DMS153 treated with DMSO at 0.1 percent for 48 hours (cell line): ENCODE measurements around the gene ERC2.

Experiments
- DNase-seq: peaks from one replicate; lab custom pipeline; 2025; ENCODE audit not compliant: unreplicated experiment; lab: John Stamatoyannopoulos, UW

ERC2 gene

DNA sequence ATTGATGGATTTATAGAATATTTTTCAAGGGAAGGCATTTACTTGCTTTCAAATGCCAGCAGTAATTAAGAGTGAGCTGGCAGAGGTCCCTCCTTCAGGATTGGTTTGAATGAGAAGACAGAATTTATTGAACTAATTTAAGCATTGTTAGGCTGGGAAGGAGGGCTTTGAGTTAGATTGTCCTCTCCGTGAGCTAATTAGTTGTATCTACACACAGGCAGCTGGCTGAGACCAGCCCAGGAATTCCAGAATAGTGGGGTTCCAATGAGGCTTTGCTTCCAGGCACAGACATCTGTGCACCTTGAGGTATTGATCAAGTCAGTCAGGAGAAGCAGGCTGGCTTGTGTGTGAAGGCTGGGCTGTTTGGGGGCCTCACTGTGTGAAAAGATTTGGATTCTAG lies 857.1 kb downstream of the ERC2 start:
- no peak for DNase-seq

DNA sequence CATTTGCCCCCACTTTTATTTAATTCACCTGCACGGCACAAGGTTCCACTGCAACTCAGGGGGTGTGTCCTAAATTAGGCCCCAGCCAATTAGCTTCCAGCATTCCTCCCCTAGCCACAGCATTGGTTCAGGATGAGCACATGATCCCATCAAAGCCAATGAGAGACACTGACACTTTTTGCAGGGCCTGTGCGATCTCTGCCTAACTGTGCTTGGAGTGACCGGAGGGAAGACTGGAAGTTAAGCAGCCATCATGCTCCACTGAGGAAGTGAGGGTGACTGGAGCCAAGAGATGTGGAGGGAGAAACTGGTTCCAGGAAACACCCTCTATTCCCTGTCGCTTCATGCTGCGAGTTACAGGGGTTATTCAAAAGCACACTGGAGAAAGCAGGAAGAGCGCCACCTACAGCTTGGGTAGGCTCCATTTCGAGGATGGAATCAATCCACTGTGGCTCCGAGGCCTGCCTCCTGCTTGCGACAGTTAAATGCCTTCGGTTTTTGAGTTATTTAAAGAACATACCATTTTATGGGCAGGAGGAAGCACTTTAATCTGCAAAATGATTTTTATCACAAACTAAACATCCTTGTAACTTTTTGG lies 858.9 kb downstream of the ERC2 start:
- no peak for DNase-seq

GRCh38 chr3:55608301-55608937 lies 859.8 kb downstream of the ERC2 start:
- no peak for DNase-seq

DNA sequence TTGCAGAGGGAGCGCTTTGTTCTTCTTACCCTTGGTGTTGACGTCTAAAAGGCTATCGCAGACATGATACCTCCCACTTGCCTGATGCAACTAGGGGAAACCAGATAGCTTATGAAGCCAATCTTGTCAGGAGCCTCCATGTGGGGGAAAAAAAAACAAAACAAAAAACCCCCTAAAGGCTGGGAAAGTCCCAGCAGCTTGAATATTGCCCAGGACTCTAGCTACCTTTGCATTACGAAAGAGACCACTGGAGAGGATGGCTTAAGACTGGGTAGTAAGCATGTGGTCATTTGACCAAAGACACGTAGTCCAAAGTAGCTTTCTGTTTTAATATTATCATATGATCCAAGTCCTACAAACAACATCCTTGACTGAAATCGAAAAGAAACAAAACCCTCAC lies 860.4 kb downstream of the ERC2 start:
- DNase-seq: no peak

GRCh38 chr3:55607175-55607574 lies 861.1 kb downstream of the ERC2 start:
- DNase-seq: no peak

- DNase-seq: no peak
Measured at GRCh38 chr3:55605443-55606236, 862.6 kb downstream of the ERC2 start.

DNA sequence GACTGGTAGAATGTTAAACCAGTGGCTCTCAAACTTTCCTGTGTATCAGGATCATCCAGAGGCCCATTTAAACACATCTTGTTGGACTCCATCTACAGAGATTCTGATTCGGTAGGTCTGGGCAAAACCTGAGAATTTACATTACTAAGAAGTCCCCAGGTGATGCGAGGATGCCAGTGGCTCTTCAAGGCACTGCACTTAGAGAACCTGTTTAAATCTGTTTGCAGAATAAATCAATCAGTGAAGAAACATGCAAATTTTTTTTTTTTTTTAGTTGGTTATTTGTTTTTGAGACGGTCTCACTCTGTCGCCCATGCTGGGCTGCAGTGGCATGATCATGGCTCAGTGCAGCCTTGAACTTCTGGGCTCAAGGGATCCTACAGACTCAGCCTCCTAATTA lies 863.4 kb downstream of the ERC2 start:
- no peak for DNase-seq

DNA sequence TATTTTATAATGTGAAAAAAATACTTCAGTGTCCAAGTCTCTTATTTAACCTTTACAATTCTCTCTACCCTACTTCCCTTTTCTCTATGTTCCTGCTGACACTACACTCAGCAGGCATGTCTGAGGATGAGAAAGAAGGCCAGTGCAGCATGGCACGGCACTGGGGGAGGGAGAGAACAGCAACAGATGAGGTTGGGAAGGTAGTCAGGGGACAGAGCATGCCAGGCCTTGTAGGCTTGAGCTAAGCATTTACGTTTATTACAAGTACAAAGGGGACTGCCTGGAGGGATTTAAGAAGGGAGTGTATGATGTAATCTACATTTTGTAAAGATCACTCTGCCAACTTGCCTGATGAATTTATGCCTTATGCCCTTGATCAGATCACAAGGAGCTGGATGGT lies 863.9 kb downstream of the ERC2 start:
- no peak for DNase-seq

DNA sequence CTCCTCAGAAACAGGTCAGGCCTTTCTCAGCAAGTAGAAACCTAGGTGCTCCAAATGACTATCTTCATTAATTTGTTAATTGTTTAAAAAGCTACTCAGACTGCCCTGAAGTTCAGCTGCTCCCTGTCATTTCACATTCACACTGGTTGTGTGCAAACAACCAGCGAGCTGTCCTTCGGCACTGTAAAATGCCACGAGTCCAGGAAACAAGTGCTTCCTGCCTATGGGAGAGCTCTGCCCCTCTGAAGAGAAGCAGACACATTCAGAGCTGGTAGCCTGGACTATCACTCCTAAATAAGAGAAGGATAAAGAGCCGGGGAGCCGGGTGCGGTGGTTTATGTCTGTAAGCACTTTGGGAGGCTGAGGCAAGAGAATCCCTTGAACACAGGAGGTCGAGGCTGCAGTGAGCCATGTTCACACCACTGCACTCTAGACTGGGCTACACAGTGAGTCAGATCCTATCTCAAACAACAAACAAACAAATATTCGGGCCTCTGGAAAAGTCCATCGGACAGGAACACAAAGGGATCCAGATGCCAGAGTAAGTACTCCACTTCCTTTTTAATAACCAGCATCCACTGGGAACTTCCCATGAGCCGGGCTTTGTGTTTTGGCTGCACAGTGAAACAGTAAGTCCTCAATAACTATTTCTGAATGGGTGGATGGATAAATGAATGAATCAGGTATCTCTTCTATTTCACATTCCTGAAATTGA lies 866.7 kb downstream of the ERC2 start:
- no peak for DNase-seq

GRCh38 chr3:55598224-55598623 lies 870.0 kb downstream of the ERC2 start:
- no peak for DNase-seq

DNA sequence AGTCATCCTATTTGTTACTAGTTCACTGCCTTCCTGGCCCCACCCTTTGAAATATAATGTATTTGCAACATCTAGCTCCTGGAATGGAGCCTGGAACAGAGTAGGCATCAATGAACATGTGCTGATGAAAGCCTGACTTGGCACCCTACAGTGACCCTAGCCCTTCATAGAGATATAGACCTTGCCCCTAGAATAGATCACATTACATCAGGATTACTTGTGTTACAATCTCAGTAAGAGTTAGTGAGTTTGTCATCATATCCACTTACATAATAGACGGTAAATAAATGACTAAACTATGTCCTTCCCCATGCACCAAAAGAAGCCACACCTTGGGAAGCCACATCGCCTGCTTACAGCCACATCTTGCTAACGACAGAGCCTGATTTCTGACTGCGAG lies 870.6 kb downstream of the ERC2 start:
- no peak for DNase-seq

DNA sequence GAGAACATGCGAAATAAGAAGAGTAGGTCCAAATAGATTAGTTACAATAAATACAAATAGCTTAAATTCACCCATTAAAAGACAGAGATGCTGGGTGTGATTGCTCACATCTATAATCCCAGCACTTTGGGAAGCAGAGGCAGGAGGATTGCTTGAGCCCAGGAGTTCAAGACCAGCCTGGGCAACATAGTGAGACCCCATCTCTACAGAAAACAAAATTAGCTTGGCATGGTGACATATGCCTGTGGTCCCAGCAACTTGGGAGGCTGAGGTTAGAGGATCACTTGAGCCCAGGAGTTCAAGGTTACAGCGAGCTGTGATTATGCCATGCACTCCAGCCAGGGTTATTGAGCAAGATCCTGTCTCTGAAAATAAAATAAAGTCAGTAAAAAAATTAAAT lies 872.1 kb downstream of the ERC2 start:
- DNase-seq: no peak

GRCh38 chr3:55595420-55595819 lies 872.8 kb downstream of the ERC2 start:
- no peak for DNase-seq

- DNase-seq: no peak
Measured at GRCh38 chr3:55592572-55592971, 875.7 kb downstream of the ERC2 start.

GRCh38 chr3:55591888-55592287 lies 876.4 kb downstream of the ERC2 start:
- DNase-seq: no peak

- no peak for DNase-seq
Measured at GRCh38 chr3:55588146-55588765, 880.0 kb downstream of the ERC2 start.

DNA sequence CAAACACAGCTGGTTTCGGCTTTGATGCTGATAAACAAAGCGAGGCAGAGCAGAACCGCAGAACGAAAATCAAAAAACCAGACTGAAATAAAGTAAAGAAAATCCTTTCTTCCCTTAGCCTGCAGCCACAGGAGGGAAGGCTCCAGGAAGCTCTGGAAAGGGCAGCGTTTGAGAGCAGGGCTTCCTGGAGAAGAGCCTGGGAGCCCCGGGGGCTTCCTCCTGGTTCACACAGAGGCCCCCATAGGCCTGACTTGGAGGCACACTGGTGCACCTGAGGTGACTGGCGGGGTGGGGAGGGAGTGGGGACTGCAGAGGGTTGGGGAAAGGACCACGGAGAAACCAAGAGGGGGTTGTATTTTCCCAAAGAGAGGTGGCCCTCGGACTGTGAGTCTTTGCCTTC lies 882.4 kb downstream of the ERC2 start:
- no peak for DNase-seq

GRCh38 chr3:55584716-55585368 lies 883.4 kb downstream of the ERC2 start:
- DNase-seq: no peak

GRCh38 chr3:55584030-55584429 lies 884.2 kb downstream of the ERC2 start:
- DNase-seq: no peak

- DNase-seq: no peak
Measured at GRCh38 chr3:55583475-55583874, 884.8 kb downstream of the ERC2 start.

- DNase-seq: no peak
Measured at GRCh38 chr3:55579496-55579895, 888.8 kb downstream of the ERC2 start.
